Measurements from ENCODE around the gene SHROOM1.
A peak's percentile ranks its signal among the peaks of the same experiment; 100 is the strongest.

Gene SHROOM1

GRCh38 chr5:132775476-132775961 lies 54.9 kb downstream of the SHROOM1 start:
- no peak for DNase-seq

- DNase-seq, result no peak
These were observed 55.6 kb downstream of the SHROOM1 start for GRCh38 chr5:132774896-132775295.

GRCh38 chr5:132774406-132774805 lies 56.0 kb downstream of the SHROOM1 start:
- no peak for DNase-seq

- no peak for DNase-seq
These were observed 56.7 kb downstream of the SHROOM1 start for GRCh38 chr5:132773601-132774355.

GRCh38 chr5:132773114-132773513 lies 57.3 kb downstream of the SHROOM1 start:
- no peak for DNase-seq

- peak; percentile 22 for DNase-seq
These were observed 58.0 kb downstream of the SHROOM1 start for GRCh38 chr5:132772291-132773070.
